B cell (primary cell): ENCODE data around the gene RACK1. TPM values are rescaled to one million over a fixed set of nuclear protein-coding genes. Genes with fewer than 3 reads are reported as not detected.
A peak's percentile ranks its signal among the peaks of the same experiment; 100 is the strongest.
"Not testable (repeated sequence)": the region's sequence is repeated elsewhere in the genome, so short reads cannot be mapped to it uniquely, and the experiment has no call there.

ENCODE experiments used
- ATAC-seq: fragments of 200-7000 bp; cut with Tn5 transposase; one replicate; pipeline ENCODE4 v1.10.0; 2021; ENCODE audit warnings: low read depth, mild to moderate bottlenecking, moderate number of reproducible peaks, moderate library complexity
- CTCF ChIA-PET: fragments of 350-600 bp; sonication (Branson Sonifier 250); formaldehyde crosslinking; loops from one replicate; lab custom pipeline; 2021; ENCODE audit warnings: antibody characterized with exemption, inconsistent platforms; lab: Charles Lee
- POLR2A ChIA-PET: fragments of 350-600 bp; sonication (Branson Sonifier 250); formaldehyde crosslinking; loops from one replicate; lab custom pipeline; 2021; ENCODE audit warnings: antibody characterized with exemption; lab: Charles Lee
- DNase-seq: peaks from one replicate; pipeline ENCODE4 v3.0.0; 2013
- H2AFZ ChIP-seq: 2 replicates; pipeline ENCODE4 v1.6.1; 2012; ENCODE audit warnings: mild to moderate bottlenecking, low read depth, low read length; ENCODE audit not compliant: insufficient read depth, poor library complexity, severe bottlenecking
- H3K27ac ChIP-seq, 2 donors: 1 replicate in 1 of 2; 2 replicates in 1 of 2; pipeline ENCODE4 v1.5.1; 2012 to 2013; ENCODE audit warnings: low read length in 2 of 2, mild to moderate bottlenecking in 2 of 2, moderate library complexity in 1 of 2
- H3K27me3 ChIP-seq, 4 experiments: fragments of 200-600 bp in 1 of 4; sonication (generic) in 1 of 4; replicated peaks in 1 of 4; 1 replicate in 2 of 4; 2 replicates in 2 of 4; pipeline versions ENCODE4 v1.6.1 to v1.7.0; 2013 to 2016; ENCODE audit warnings: low read length in 3 of 4, mild to moderate bottlenecking in 2 of 4, mixed read lengths in 1 of 4, moderate library complexity in 1 of 4; ENCODE audit not compliant: insufficient read depth in 4 of 4, control insufficient read depth in 3 of 4; ENCODE audit errors: control extremely low read depth in 1 of 4
- H3K36me3 ChIP-seq, 2 experiments: replicated peaks in 1 of 2; 1 replicate in 1 of 2; 2 replicates in 1 of 2; pipeline versions ENCODE4 v1.6.1 to v1.7.1; 2013; ENCODE audit warnings: low read length in 1 of 2; ENCODE audit not compliant: insufficient read depth in 2 of 2, control insufficient read depth in 1 of 2; ENCODE audit errors: control extremely low read depth in 1 of 2, extremely low read depth in 1 of 2
- H3K4me1 ChIP-seq, 2 donors: fragments of 200-600 bp in 1 of 2; sonication (generic) in 1 of 2; 1 replicate in 1 of 2; 2 replicates in 1 of 2; pipeline versions ENCODE4 v1.5.1 to v1.6.1; 2013 to 2017; ENCODE audit warnings: low read length in 2 of 2; ENCODE audit not compliant: control insufficient read depth in 2 of 2, insufficient read depth in 2 of 2
- H3K4me2 ChIP-seq: replicated peaks from 2 replicates; pipeline ENCODE3; 2012; ENCODE audit warnings: mild to moderate bottlenecking, low read depth, low read length; ENCODE audit not compliant: poor library complexity, severe bottlenecking
- H3K4me3 ChIP-seq, 5 experiments: fragments of 200-600 bp in 1 of 5; sonication (generic) in 1 of 5; 1 replicate in 3 of 5; 2 replicates in 2 of 5; pipeline versions ENCODE4 v1.5.1 to v1.7.0; 2011 to 2016; ENCODE audit warnings: low read length in 4 of 5, mild to moderate bottlenecking in 4 of 5, low read depth in 2 of 5, control low read depth in 1 of 5, moderate library complexity in 1 of 5; ENCODE audit not compliant: insufficient read depth in 1 of 5; ENCODE audit errors: control extremely low read depth in 1 of 5, extremely low read depth in 1 of 5
- H3K79me2 ChIP-seq: fragments of 200-600 bp; sonication (generic); one replicate; pipeline ENCODE4 v1.6.0; 2016; ENCODE audit warnings: low read length; ENCODE audit not compliant: control insufficient read depth, insufficient read depth
- H3K9ac ChIP-seq: fragments of 200-600 bp; sonication (generic); 2 replicates; pipeline ENCODE4 v1.6.1; 2017; ENCODE audit warnings: mild to moderate bottlenecking, low read length, moderate library complexity
- H3K9me3 ChIP-seq, 3 donors: one replicate each; pipeline versions ENCODE4 v1.6.1 to v1.7.1; 2013; ENCODE audit warnings: low read length in 2 of 3; ENCODE audit not compliant: control insufficient read depth in 2 of 3, insufficient read depth in 1 of 3; ENCODE audit errors: control extremely low read depth in 1 of 3
- H4K20me1 ChIP-seq: 2 replicates; pipeline ENCODE4 v1.6.0; 2012; ENCODE audit warnings: mild to moderate bottlenecking, low read length; ENCODE audit not compliant: insufficient read depth, control insufficient read depth, poor library complexity, severe bottlenecking
- H3K27ac Mint-ChIP-seq: one replicate; pipeline ENCODE4 v1.8.0; 2021; ENCODE audit warnings: mixed read lengths
- H3K27me3 Mint-ChIP-seq: one replicate; pipeline ENCODE4 v1.8.0; 2021; ENCODE audit warnings: mixed read lengths
- H3K4me1 Mint-ChIP-seq: one replicate; pipeline ENCODE4 v1.8.0; 2021; ENCODE audit warnings: mixed read lengths
- H3K4me3 Mint-ChIP-seq: one replicate; pipeline ENCODE4 v1.8.0; 2021; ENCODE audit warnings: mixed read lengths
- H3K9me3 Mint-ChIP-seq: one replicate; pipeline ENCODE4 v1.8.0; 2022; ENCODE audit warnings: mixed read lengths; ENCODE audit not compliant: insufficient read depth
- EZH2 ChIP-seq: IDR thresholded peaks from 2 replicates; pipeline ENCODE4 v1.6.1; 2012; ENCODE audit warnings: borderline replicate concordance, low read depth, mild to moderate bottlenecking, moderate library complexity, low read length; ENCODE audit not compliant: insufficient read depth, poor library complexity, severe bottlenecking
- WGBS: methylation state at CpG from one replicate; pipeline ENCODE4 v1.1.5; 2013; ENCODE audit warnings: missing lambda C conversion rate; ENCODE audit not compliant: insufficient coverage; 5-methylcytosine and 5-hydroxymethylcytosine counted together
- intact Hi-C: fragments of 100-400 bp; cut with micrococcal nuclease; formaldehyde crosslinking; loops from one replicate; pipeline ENCODE4 v1.10.0; 2022
- polyA minus RNA-seq: library from RNA; depleted of rRNA, polyadenylated mRNA; stranded (reverse); fragments of >200 nt; gene quantifications from 2 replicates; pipeline ENCODE4 v1.2.3, GENCODE V29; 2012
- polyA plus RNA-seq: library from polyadenylated mRNA; depleted of rRNA; stranded (reverse); fragments of >200 nt; gene quantifications from 2 replicates; pipeline ENCODE4 v1.2.3, GENCODE V29; 2012
- total RNA-seq, 2 donors: library from RNA; stranded (reverse); fragments of 120-200 nt in 1 of 2; gene quantifications; 1 replicate in 1 of 2; 2 replicates in 1 of 2; pipeline versions ENCODE4 v1.2.3 to v1.2.4, GENCODE V29; 2013 to 2022
- TF ChIP-seq, protein P1 (sequence below): fragments of 200-600 bp; IDR thresholded peaks from one replicate; pipeline ENCODE4 v1.8.0; 2022; ENCODE audit warnings: antibody characterized with exemption, mild to moderate bottlenecking

Gene RACK1
- total RNA-seq (1,928 and 2,047 TPM in 2 replicates), polyA plus RNA-seq (3,120 and 4,130 TPM in 2 replicates), polyA minus RNA-seq (7,528 and 8,416 TPM in 2 replicates)
- total RNA-seq (2013): 5,028 TPM

GRCh38 chr5:181243564-181244343, at the start of gene RACK1:
Gene RACK1 (minus strand): TSS chr5:181243906. CDS start chr5:181243800, 106 bp downstream.
- Mint-ChIP-seq H3K27ac (peak within 1 kb of the TSS; percentile 96), H3K9me3 (no peaks in the 10 kb centered on the region), H3K4me3 (peak within 1 kb of the TSS; percentile 99), H3K27me3 (no peaks in the 10 kb centered on the region), H3K4me1 (peaks cover 66% of the 10 kb centered on the region)
- Histone ChIP-seq H3K4me3 (peak within 1 kb of the TSS; percentile 70 to 99 (median 98)), H3K36me3 (peaks cover 4 to 37% of the 10 kb centered on the region in 2 experiments), H3K79me2 (peaks cover 57% of the 10 kb centered on the region), H4K20me1 (peaks cover 37% of the 10 kb centered on the region), H2AFZ (peak within 1 kb of the TSS; percentile 81), H3K27ac (peak within 1 kb of the TSS; percentile 91 to 92), H3K9ac (peak within 1 kb of the TSS; percentile 76), H3K4me1 (peaks cover 44 to 58% of the 10 kb centered on the region in 2 donors), H3K4me2 (peak within 1 kb of the TSS; percentile 83), H3K27me3 (no peaks in the 10 kb centered on the region), H3K9me3 (no peaks in the 10 kb centered on the region)
- POLR2A ChIA-PET: interaction anchor here (0.8 to 6.9 kb wide), 10 partner anchors 9 to 59 kb away, joined by 3 to 46 read pairs (median 3); partner anchors contain the start of genes TRIM41 and TRIM52
- TF ChIP-seq EZH2: no peak
- TF ChIP-seq, protein P1, sequence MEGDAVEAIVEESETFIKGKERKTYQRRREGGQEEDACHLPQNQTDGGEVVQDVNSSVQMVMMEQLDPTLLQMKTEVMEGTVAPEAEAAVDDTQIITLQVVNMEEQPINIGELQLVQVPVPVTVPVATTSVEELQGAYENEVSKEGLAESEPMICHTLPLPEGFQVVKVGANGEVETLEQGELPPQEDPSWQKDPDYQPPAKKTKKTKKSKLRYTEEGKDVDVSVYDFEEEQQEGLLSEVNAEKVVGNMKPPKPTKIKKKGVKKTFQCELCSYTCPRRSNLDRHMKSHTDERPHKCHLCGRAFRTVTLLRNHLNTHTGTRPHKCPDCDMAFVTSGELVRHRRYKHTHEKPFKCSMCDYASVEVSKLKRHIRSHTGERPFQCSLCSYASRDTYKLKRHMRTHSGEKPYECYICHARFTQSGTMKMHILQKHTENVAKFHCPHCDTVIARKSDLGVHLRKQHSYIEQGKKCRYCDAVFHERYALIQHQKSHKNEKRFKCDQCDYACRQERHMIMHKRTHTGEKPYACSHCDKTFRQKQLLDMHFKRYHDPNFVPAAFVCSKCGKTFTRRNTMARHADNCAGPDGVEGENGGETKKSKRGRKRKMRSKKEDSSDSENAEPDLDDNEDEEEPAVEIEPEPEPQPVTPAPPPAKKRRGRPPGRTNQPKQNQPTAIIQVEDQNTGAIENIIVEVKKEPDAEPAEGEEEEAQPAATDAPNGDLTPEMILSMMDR: no peak
- intact Hi-C loops: loop anchor here (1.0 to 5.0 kb wide), 3 partner anchors 20 to 441 kb away; partner anchors contain the start of genes MGAT1, TRIM41 and TRIM7
- CTCF ChIA-PET: interaction anchor here (0.9 to 3.1 kb wide), 7 partner anchors 11 to 59 kb away, joined by 3 to 9 read pairs (median 4); partner anchors contain the start of gene TRIM41
- under 1% methylated on average over 47 of the region's 50 CpGs for WGBS
- peak; percentile 96 for DNase-seq
- peak; percentile 75 for ATAC-seq

GRCh38 chr5:181287331-181287730, 43.6 kb upstream of the RACK1 start:
- Histone ChIP-seq H2AFZ (peak overlapping the region; percentile 74), H3K4me3 (peak overlapping the region in 2 of 5 experiments; percentile 5 to 36), H3K4me2 (peak overlapping the region; percentile 47), H3K27ac (peak overlapping the region; percentile 44 to 80), H3K4me1 (peaks cover 20 to 22% of the 10 kb centered on the region in 2 donors), H3K9ac (peak overlapping the region; percentile 35)
- WGBS: no CpG with 5 or more reads among the region's 1 CpG
- H3K9me3 ChIP-seq, intact Hi-C loops, H3K79me2 ChIP-seq, H3K27me3 Mint-ChIP-seq, H4K20me1 ChIP-seq, H3K9me3 Mint-ChIP-seq, H3K36me3 ChIP-seq, H3K27me3 ChIP-seq: not testable (repeated sequence)
- ATAC-seq (peak; percentile 41), DNase-seq (peak; percentile 46)
- Mint-ChIP-seq H3K4me1 (peaks cover 24% of the 10 kb centered on the region), H3K4me3 (peak overlapping the region; percentile 70), H3K27ac (peak overlapping the region; percentile 96)
- CTCF ChIA-PET: interaction anchor here (0.6 to 1.3 kb wide), 3 partner anchors 26 to 309 kb away, joined by 3 to 10 read pairs (median 3); partner anchors contain the start of gene TRIM52
- POLR2A ChIA-PET: interaction anchor here (0.6 to 1.7 kb wide), 3 partner anchors 26 to 90 kb away, joined by 3 to 15 read pairs (median 4); partner anchors contain the start of gene TRIM52

- H3K27me3 ChIP-seq, H3K9me3 Mint-ChIP-seq, ATAC-seq, H3K4me3 Mint-ChIP-seq, H4K20me1 ChIP-seq, H3K9ac ChIP-seq, H3K9me3 ChIP-seq, H3K79me2 ChIP-seq, H3K27me3 Mint-ChIP-seq, H3K36me3 ChIP-seq, H3K4me3 ChIP-seq, CTCF ChIA-PET, DNase-seq, H3K4me2 ChIP-seq: not testable (repeated sequence)
- Histone ChIP-seq H3K4me1 (peaks cover 20 to 22% of the 10 kb centered on the region in 2 donors), H3K27ac (peak overlapping the region in 1 of 2 donors; percentile 80), H2AFZ (peak overlapping the region; percentile 74)
- POLR2A ChIA-PET: interaction anchor here (0.7 to 1.7 kb wide), 2 partner anchors 25 to 49 kb away, joined by 8 to 15 read pairs; partner anchors contain the start of gene TRIM52
- intact Hi-C loops: loop anchor here (1.0 kb wide), 1 partner anchor 24 kb away; no protein-coding TSS in a partner anchor
- peak overlapping the region; percentile 96 for H3K27ac Mint-ChIP-seq
- peaks cover 24% of the 10 kb centered on the region for H3K4me1 Mint-ChIP-seq
- WGBS: 96% methylated on average over 10 of the region's 10 CpGs
These were observed 42.4 kb upstream of the RACK1 start for GRCh38 chr5:181285962-181286705.
